BE2C (cell line): ENCODE data around the gene SPTLC2.
"Not testable (repeated sequence)": the region's sequence is repeated elsewhere in the genome, so short reads cannot be mapped to it uniquely, and the experiment has no call there.

Experiments
- DNase-seq: peaks from one replicate; pipeline ENCODE4 v3.0.0-alpha.2; 2020
- H3K27me3 ChIP-seq: fragments of 250-450 bp; sonication (Bioruptor Pico); 2 replicates; pipeline ENCODE4 v1.5.1; 2020; ENCODE audit warnings: mild to moderate bottlenecking
- H3K36me3 ChIP-seq: fragments of 250-450 bp; sonication (Bioruptor Pico); 2 replicates; pipeline ENCODE4 v1.5.1; 2020; ENCODE audit warnings: mild to moderate bottlenecking
- H3K4me1 ChIP-seq: fragments of 250-450 bp; sonication (Bioruptor Pico); 2 replicates; pipeline ENCODE4 v1.5.1; 2020
- H3K4me3 ChIP-seq: 2 replicates; pipeline ENCODE4 v1.5.1; 2011; ENCODE audit warnings: low read depth, low read length
- H3K9me3 ChIP-seq: fragments of 250-450 bp; sonication (Bioruptor Pico); 2 replicates; pipeline ENCODE4 v1.5.1; 2020
- CTCF ChIP-seq: IDR thresholded peaks from 2 replicates; pipeline ENCODE4 v1.5.1; 2012; ENCODE audit warnings: mild to moderate bottlenecking, low read depth, low read length

The SPTLC2 gene

GRCh38 chr14:77543637-77544334, 72.7 kb downstream of the SPTLC2 start:
- no peaks in the 10 kb centered on the region; the same call in 1 of the 2 replicates for H3K4me1 ChIP-seq
- no peak for DNase-seq
- H3K36me3 ChIP-seq: peaks cover 14% of the 10 kb centered on the region
- no peaks in the 10 kb centered on the region for H3K27me3 ChIP-seq
- H3K9me3 ChIP-seq: no peaks in the 10 kb centered on the region
- H3K4me3 ChIP-seq: no peak overlapping the region
- no peak for TF ChIP-seq CTCF

- H3K36me3 ChIP-seq: peaks cover 8% of the 10 kb centered on the region
- H3K4me3 ChIP-seq: no peak overlapping the region
- H3K27me3 ChIP-seq: no peaks in the 10 kb centered on the region
- no peaks in the 10 kb centered on the region for H3K9me3 ChIP-seq
- TF ChIP-seq CTCF: no peak
- DNase-seq: no peak
- H3K4me1 ChIP-seq: no peaks in the 10 kb centered on the region; the same call in 1 of the 2 replicates
These were observed 73.2 kb downstream of the SPTLC2 start for GRCh38 chr14:77543240-77543551.

GRCh38 chr14:77542421-77543239, 73.8 kb downstream of the SPTLC2 start:
- no peak for TF ChIP-seq CTCF
- DNase-seq: no peak
- Histone ChIP-seq H3K4me3 (no peak overlapping the region), H3K4me1 (no peaks in the 10 kb centered on the region; the same call in 1 of the 2 replicates), H3K36me3 (peaks cover 5% of the 10 kb centered on the region), H3K9me3 (no peaks in the 10 kb centered on the region), H3K27me3 (no peaks in the 10 kb centered on the region)

DNA sequence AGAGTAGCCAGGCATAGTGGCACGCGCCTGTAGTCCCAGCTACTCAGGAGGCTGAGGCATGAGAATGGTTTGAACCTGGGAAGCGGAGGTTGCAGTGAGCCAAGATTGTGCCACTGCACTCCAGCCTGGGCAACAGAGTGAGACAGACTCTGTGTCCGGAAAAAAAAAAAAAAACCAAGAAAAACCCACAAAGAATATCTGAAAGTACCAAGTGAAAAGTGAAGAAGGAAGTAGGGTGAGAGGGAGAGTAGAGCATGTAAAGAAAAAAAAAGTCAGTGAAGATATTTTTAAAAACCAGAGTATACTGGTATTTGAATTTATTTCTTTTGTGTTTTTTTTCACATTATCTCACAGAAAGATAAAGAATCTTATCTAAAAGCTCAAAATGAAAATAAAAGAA, 74.5 kb downstream of the SPTLC2 start:
- DNase-seq: no peak
- no peak for TF ChIP-seq CTCF
- Histone ChIP-seq H3K4me1 (no peaks in the 10 kb centered on the region; the same call in 1 of the 2 replicates), H3K4me3 (no peak overlapping the region), H3K9me3 (no peaks in the 10 kb centered on the region), H3K27me3 (no peaks in the 10 kb centered on the region), H3K36me3 (no peaks in the 10 kb centered on the region; the same call in none of the 2 replicates)

- not testable (repeated sequence) for H3K4me1 ChIP-seq, DNase-seq, H3K36me3 ChIP-seq, H3K4me3 ChIP-seq, H3K9me3 ChIP-seq, H3K27me3 ChIP-seq
These were observed 79.5 kb downstream of the SPTLC2 start for GRCh38 chr14:77536951-77537350.

DNA sequence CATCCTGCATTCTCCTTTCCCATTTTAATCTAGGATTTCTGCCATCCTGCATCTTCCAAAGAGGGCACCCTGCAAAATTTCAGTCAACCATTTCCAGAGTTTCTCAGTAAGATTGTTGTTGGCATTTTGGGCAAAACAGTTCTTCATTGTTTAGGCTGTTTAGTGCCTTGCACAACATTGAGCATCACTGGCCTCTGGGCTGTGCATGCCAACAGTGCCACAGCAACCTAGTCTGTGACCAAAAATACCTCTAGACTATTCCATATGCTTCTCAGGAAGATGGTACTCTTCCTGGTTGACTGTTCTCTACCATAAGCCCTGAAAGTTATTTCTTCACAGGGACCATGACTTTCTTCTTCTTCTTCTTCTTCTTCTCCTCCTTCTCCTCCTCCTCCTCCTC, 85.4 kb downstream of the SPTLC2 start:
- no peak for DNase-seq
- no peaks in the 10 kb centered on the region for H3K36me3 ChIP-seq
- TF ChIP-seq CTCF: no peak
- H3K9me3 ChIP-seq: no peaks in the 10 kb centered on the region
- H3K27me3 ChIP-seq: no peaks in the 10 kb centered on the region
- H3K4me1 ChIP-seq: no peaks in the 10 kb centered on the region
- no peak overlapping the region for H3K4me3 ChIP-seq
